T-helper 2 cell treated with Interferon-gamma antibody and Interleukin-4, amounts not matched to agents 5 μg/mL and 100 μg/mL, for 36 hours (primary cell): ENCODE results near the gene CPN2.
A peak's percentile ranks its signal among the peaks of the same experiment; 100 is the strongest.

ENCODE experiments used
- DNase-seq: peaks from one replicate; pipeline ENCODE4 v3.0.0; 2021; ENCODE audit warnings: low spot score
- H3K27ac Mint-ChIP-seq: one replicate; pipeline ENCODE4 v1.8.0; 2021; ENCODE audit warnings: mild to moderate bottlenecking, mixed read lengths
- H3K27me3 Mint-ChIP-seq: one replicate; pipeline ENCODE4 v1.8.0; 2021; ENCODE audit warnings: low read depth, mixed read lengths
- H3K36me3 Mint-ChIP-seq: one replicate; pipeline ENCODE4 v1.8.0; 2021; ENCODE audit warnings: low read depth, mixed read lengths
- H3K4me1 Mint-ChIP-seq: one replicate; pipeline ENCODE4 v1.8.0; 2021; ENCODE audit warnings: low read depth, mixed read lengths
- H3K4me3 Mint-ChIP-seq: one replicate; pipeline ENCODE4 v1.8.0; 2022; ENCODE audit warnings: mild to moderate bottlenecking, moderate library complexity, mixed read lengths
- H3K9me3 Mint-ChIP-seq: one replicate; pipeline ENCODE4 v1.8.0; 2021; ENCODE audit warnings: mixed read lengths

CPN2 gene

GRCh38 chr3:194314388-194315068, 36.6 kb downstream of the CPN2 start:
- Mint-ChIP-seq H3K4me1 (peaks cover 43% of the 10 kb centered on the region), H3K27me3 (peaks cover 40% of the 10 kb centered on the region), H3K27ac (no peak overlapping the region), H3K4me3 (peak overlapping the region; percentile 75), H3K9me3 (peaks cover 10% of the 10 kb centered on the region), H3K36me3 (peaks cover 3% of the 10 kb centered on the region)
- DNase-seq: no peak

DNA sequence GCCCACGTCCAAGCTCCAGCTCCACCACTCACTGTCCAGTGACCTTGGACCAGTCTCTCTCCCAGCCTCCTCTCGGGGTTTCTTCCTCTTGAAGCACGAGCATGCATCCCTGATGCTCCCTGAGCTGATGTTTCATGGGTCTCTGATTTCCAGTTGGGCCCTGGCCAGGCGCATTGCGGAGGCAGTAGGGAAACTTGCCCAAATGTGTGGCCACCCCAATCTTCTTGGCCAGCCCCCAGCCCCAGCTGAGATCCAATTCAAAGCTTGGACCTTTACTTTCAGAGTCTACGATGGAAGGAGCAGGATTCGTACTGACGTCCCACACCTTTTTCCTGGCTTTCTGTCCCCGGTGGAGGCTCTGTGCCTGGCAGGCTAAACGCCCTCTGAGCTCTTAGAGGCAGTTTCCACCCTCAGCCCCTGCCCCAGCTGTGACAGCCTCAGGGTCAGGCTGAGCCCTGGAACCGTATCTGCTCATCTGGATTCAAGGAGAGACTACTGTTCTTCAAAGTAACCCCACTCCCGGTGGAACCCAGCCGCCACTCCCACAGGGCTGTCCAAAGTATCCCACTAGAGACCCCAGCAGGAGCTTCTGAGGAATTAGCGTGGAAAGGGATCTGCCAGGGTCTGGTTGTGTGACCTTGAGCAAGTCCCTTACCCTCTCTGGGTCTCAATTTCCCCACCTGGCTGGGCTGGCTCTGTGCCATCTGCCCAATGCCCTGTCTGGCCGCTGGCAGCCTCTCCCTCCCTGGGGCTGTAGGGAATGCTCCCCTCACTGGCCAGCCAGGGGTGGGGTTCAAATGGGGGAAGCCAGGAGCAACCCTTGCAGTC, 37.4 kb downstream of the CPN2 start:
- H3K27me3 Mint-ChIP-seq: peaks cover 36% of the 10 kb centered on the region
- H3K4me3 Mint-ChIP-seq: no peak overlapping the region
- H3K27ac Mint-ChIP-seq: no peak overlapping the region
- H3K4me1 Mint-ChIP-seq: peaks cover 51% of the 10 kb centered on the region
- DNase-seq: no peak
- peaks cover 3% of the 10 kb centered on the region for H3K9me3 Mint-ChIP-seq
- peaks cover 3% of the 10 kb centered on the region for H3K36me3 Mint-ChIP-seq

- H3K4me1 Mint-ChIP-seq: peaks cover 59% of the 10 kb centered on the region
- H3K4me3 Mint-ChIP-seq: no peak overlapping the region
- no peak for DNase-seq
- peaks cover 33% of the 10 kb centered on the region for H3K27me3 Mint-ChIP-seq
- H3K27ac Mint-ChIP-seq: no peak overlapping the region
- H3K9me3 Mint-ChIP-seq: no peaks in the 10 kb centered on the region
- H3K36me3 Mint-ChIP-seq: peaks cover 3% of the 10 kb centered on the region
Observed at GRCh38 chr3:194312743-194313281, 38.3 kb downstream of the CPN2 start.

DNA sequence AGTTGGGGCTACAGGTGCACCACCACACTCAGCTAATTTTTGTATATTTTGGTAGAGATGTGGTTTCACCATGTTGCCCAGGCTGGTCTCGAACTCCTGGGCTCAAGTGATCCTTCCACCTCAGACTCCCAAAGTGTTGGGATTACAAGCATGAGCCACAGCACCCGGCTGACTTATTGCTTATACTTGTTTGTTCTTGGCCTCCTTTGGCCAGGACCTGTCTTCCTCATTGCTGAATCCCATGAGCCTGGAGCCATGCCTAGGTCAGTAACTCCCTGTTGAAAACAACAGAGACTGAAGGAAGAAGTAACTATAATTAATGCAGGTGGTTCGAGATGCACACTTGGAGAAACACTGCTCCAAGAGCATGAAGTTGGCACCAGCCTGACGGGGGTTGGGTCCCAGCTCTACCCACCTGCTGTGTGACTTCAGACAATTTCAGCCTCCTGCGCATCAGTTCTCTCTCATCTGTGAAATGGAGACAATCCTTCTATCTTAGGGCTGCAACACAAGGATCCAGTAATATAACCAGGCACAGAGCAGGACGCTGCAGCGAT, 38.9 kb downstream of the CPN2 start:
- DNase-seq: no peak
- Mint-ChIP-seq H3K36me3 (peaks cover 3% of the 10 kb centered on the region), H3K27ac (no peak overlapping the region), H3K4me3 (no peak overlapping the region), H3K27me3 (peaks cover 28% of the 10 kb centered on the region), H3K4me1 (peaks cover 65% of the 10 kb centered on the region), H3K9me3 (no peaks in the 10 kb centered on the region)

GRCh38 chr3:194311000-194311399, 40.1 kb downstream of the CPN2 start:
- H3K36me3 Mint-ChIP-seq: peaks cover 3% of the 10 kb centered on the region
- H3K27ac Mint-ChIP-seq: no peak overlapping the region
- no peaks in the 10 kb centered on the region for H3K9me3 Mint-ChIP-seq
- no peak for DNase-seq
- peaks cover 71% of the 10 kb centered on the region for H3K4me1 Mint-ChIP-seq
- peak overlapping the region; percentile 4 for H3K4me3 Mint-ChIP-seq
- H3K27me3 Mint-ChIP-seq: peaks cover 20% of the 10 kb centered on the region

DNA sequence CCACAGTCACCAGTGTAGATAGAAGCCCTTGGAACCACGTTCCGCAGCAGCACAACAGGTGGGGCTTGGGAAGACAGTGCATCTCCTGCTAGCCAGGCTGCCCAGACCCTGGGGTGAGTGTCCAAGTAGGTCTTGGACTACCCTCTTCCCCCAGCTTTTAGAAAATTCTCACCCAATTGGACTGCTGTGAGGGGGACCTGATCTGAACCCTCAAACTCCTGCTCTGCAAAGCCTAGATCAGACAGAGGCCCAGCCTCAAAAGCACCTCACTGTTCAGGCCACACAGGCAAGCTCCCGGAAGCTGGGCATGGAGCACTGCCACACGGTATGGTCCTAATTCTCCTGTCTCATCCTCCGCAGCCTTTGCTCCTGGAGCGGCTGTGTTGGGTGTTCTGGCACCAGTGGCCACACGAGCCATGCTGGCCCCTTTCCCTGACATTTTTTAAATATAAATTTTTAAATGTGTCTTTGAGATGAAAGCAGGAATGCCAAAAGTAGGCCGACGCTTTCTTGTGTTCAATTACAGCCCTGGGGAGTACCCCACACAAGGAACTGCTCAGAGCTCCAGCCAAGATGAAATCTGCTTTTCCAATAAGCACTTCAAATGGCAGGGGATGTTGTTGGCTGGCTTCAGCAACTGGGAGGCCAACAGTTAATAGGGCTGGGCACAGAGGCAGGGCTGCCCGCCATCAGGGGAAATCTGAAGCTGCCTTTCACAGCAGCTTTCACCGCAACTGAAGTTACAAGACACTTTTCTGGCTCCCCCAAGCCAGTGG, 40.9 kb downstream of the CPN2 start:
- H3K4me1 Mint-ChIP-seq: peaks cover 76% of the 10 kb centered on the region
- H3K9me3 Mint-ChIP-seq: no peaks in the 10 kb centered on the region
- no peak for DNase-seq
- H3K27me3 Mint-ChIP-seq: peaks cover 18% of the 10 kb centered on the region
- no peak overlapping the region for H3K4me3 Mint-ChIP-seq
- H3K36me3 Mint-ChIP-seq: peaks cover 6% of the 10 kb centered on the region
- H3K27ac Mint-ChIP-seq: no peak overlapping the region

DNA sequence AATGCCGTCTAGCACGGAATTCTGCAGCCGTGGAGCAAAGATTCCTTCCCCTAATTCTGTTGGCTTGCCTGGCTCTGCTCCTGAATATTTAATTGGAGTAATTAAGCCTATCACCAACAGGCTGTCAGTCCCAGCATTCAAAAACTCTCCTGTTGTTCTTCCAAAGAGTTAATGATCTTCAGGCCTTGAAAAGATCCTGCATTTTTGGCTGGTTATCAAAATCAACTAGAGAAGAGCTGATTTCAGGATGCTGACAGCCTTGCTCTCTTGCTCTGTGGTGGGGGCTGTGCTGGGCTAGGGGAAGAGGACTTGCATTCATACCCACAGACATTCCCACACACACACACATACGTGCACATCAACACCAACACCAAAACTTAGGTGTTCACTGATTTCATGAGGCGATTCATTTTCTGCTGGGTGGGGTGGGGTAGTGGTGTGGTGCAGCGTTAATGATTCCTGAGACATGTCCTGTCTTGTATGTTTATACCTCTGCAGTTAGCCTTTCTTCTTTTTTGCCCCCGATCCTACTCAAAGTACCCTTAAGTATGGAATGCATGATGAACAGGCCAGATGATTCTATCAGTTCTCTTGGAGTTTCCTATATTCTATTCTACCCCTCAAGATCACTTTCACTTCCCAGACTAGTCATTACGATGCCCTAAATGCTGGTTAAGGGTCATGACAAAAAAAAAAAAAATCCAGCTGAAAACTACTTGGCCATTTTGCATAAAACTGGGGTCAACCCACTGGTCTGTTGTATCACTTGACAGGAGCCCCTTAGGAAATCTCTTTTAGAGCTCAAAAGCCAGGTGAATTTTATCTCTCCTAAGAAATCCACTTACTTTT, 42.3 kb downstream of the CPN2 start:
- peaks cover 5% of the 10 kb centered on the region for H3K9me3 Mint-ChIP-seq
- peaks cover 77% of the 10 kb centered on the region for H3K4me1 Mint-ChIP-seq
- no peak for DNase-seq
- peaks cover 14% of the 10 kb centered on the region for H3K27me3 Mint-ChIP-seq
- peak overlapping the region; percentile 14 for H3K27ac Mint-ChIP-seq
- peaks cover 12% of the 10 kb centered on the region for H3K36me3 Mint-ChIP-seq
- H3K4me3 Mint-ChIP-seq: peak overlapping the region; percentile 19

DNA sequence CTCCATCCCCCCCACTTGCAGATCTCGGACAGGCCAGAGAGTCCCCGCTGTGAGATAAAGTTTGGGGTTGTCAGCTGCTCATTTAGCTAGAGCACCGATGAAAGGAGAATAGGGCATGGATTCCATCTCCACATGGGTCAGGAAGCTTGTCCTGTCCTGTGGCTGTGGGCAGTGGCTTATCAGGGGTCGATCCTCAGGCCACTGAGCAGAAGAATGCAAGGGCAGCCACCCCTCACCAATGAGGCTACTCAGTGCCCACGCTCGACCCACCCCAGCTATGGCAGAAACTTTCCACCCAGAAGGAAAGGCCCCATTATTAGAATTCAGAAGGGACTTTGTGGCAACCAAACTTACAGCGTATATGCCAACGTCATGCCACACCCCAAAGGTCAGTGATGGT, 43.3 kb downstream of the CPN2 start:
- DNase-seq: no peak
- H3K27me3 Mint-ChIP-seq: peaks cover 10% of the 10 kb centered on the region
- H3K9me3 Mint-ChIP-seq: peaks cover 5% of the 10 kb centered on the region
- H3K36me3 Mint-ChIP-seq: peaks cover 12% of the 10 kb centered on the region
- H3K4me1 Mint-ChIP-seq: peaks cover 73% of the 10 kb centered on the region
- peak overlapping the region; percentile 81 for H3K4me3 Mint-ChIP-seq
- peak overlapping the region; percentile 96 for H3K27ac Mint-ChIP-seq

DNA sequence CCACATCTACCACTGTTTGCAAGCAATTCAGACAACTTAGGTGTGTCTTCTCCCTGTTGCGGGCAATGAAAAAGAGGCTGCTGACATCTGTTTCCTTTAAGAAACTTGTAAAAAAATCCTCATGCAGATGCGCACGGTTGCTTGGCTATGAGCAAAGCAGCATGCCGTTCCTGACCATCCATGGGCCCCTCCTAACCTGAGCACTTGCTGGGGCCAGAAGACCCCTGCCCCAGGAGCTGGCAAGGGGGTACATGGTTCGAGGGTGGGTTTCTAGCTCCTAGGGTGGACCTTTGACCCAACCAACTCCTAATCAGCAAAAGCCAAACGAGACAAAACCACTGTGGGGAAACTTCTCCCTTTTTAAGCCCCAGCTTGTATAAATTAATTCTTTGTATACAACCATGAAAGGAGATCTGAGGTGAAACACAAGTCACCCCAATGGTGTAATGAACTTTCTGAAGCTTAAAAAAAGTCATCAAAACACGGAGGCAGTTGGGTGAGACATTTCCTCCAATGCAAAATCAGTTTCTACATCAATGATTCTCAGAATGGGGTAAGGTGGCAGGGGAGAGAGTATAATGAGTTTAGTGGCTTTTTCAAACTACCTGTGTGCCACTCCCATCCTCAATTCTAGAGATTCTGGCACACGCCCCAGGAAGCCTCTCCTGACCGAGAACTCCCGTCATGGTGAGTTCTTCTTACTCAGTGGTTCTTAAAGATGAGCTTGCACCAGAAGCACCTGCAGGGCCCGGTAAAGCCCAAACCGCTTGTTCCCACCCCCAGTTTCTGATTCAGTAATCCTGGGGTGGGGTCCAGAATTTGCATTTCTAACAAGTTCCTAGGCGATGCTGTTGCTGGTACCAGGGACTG, 44.1 kb downstream of the CPN2 start:
- Mint-ChIP-seq H3K4me1 (peaks cover 64% of the 10 kb centered on the region), H3K9me3 (peaks cover 5% of the 10 kb centered on the region), H3K27ac (peak overlapping the region; percentile 96), H3K27me3 (peaks cover 3% of the 10 kb centered on the region), H3K4me3 (peak overlapping the region; percentile 81), H3K36me3 (peaks cover 12% of the 10 kb centered on the region)
- DNase-seq: peak; percentile 43

DNA sequence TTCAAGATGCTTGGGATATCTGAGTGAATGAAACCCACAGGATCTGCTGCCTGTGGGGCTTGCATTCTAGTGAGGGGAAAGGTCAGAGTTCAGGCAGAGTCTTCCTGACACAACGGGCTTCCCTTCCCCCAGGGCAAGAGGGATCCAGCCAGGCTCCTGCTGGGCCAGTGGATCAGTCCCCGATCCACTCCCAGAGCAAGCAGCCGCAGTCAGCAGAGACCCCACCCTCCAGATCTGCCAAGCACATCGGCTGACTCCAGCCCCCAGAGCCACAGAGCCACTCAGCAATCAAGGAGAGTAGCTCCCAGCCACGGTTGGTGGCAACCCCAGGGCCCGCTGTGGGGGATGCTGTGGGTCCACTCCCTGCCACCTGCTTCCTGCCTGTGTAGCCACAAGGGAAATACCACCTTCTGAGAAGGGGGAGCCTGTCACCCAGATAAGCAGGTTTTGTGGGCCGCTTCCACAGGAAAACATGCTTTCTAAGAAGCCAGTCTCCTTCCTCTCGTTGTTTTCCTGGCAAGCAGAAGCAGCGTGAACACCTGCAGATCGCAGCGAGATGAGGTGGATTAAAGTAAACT, 44.9 kb downstream of the CPN2 start:
- Mint-ChIP-seq H3K4me3 (peak overlapping the region; percentile 81), H3K36me3 (peaks cover 14% of the 10 kb centered on the region), H3K27me3 (peaks cover 3% of the 10 kb centered on the region), H3K9me3 (peaks cover 5% of the 10 kb centered on the region), H3K4me1 (peaks cover 61% of the 10 kb centered on the region), H3K27ac (peak overlapping the region; percentile 96)
- peak; percentile 52 for DNase-seq

DNA sequence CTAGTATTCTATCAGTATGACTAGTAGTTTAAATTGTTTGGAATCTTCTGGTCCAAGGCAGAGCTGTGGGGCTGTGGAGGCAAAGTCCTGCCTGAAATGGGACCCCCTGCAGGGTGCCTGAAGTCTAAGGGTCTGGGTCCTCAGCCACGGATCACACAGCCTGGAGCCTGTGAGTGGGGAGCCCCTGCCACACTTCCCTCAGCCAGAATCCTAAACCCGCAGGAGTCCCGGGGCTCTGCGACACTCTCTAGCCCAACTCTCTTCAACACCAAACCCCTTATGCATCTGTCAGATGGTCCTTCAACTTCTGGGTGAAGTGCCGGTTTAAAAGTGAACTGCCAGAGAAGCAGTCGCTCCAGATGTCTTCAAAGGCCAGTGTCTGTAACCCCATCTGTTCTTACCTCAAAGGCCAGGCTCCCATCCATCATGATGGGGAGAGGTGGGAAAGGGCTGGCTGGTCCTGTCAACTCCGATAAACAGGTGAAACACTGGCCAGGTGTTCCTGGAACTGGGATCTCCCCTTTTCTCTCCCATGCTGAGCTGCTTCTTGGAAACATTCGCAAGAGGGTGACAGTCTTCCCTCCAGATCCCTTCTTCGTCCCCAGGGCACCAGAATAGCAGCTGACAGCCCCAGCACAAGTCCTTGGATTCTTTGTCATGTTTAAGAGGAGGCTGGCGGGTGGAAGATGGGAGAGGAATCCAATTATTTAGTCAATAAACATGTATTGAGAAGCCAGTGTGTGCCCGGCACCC, 45.6 kb downstream of the CPN2 start:
- Mint-ChIP-seq H3K4me3 (peak overlapping the region; percentile 81), H3K36me3 (peaks cover 12% of the 10 kb centered on the region), H3K27ac (peak overlapping the region; percentile 96), H3K9me3 (peaks cover 5% of the 10 kb centered on the region), H3K27me3 (no peaks in the 10 kb centered on the region), H3K4me1 (peaks cover 61% of the 10 kb centered on the region)
- no peak for DNase-seq
